ENCODE data around the gene MACROD1.

Gene MACROD1

GRCh38 chr11:64131683-64132190 is 34.2 kb downstream of the MACROD1 start:
- Mint-ChIP-seq H3K4me1 (peaks cover 63% of the 10 kb centered on the region), H3K4me3 (no peak overlapping the region), H3K36me3 (ENCODE audit: low read depth) (no peaks in the 10 kb centered on the region), H3K27me3 (ENCODE audit: low read depth, poor library complexity) (peaks cover 44% of the 10 kb centered on the region), H3K27ac (no peak overlapping the region), H3K9me3 (no peaks in the 10 kb centered on the region)
- no peak for TF ChIP-seq CTCF (IDR thresholded peaks at IDR 0.05)
- DNase-seq: no peak

GRCh38 chr11:64130618-64131017 is 35.3 kb downstream of the MACROD1 start:
- peaks cover 63% of the 10 kb centered on the region for H3K4me1 Mint-ChIP-seq
- H3K9me3 Mint-ChIP-seq: no peaks in the 10 kb centered on the region
- H3K4me3 Mint-ChIP-seq: no peak overlapping the region
- no peaks in the 10 kb centered on the region for H3K36me3 Mint-ChIP-seq (ENCODE audit: low read depth)
- no peak for DNase-seq
- no peak for TF ChIP-seq CTCF (IDR thresholded peaks at IDR 0.05)
- H3K27ac Mint-ChIP-seq: no peak overlapping the region
- peaks cover 46% of the 10 kb centered on the region for H3K27me3 Mint-ChIP-seq (ENCODE audit: low read depth, poor library complexity)

GRCh38 chr11:64129403-64129802 is 36.5 kb downstream of the MACROD1 start:
- no peak overlapping the region for H3K4me3 Mint-ChIP-seq
- H3K27ac Mint-ChIP-seq: no peak overlapping the region
- TF ChIP-seq CTCF (IDR thresholded peaks at IDR 0.05): no peak
- peaks cover 45% of the 10 kb centered on the region for H3K27me3 Mint-ChIP-seq (ENCODE audit: low read depth, poor library complexity)
- DNase-seq: no peak
- no peaks in the 10 kb centered on the region for H3K36me3 Mint-ChIP-seq (ENCODE audit: low read depth)
- H3K4me1 Mint-ChIP-seq: peaks cover 56% of the 10 kb centered on the region
- no peaks in the 10 kb centered on the region for H3K9me3 Mint-ChIP-seq

- no peak for DNase-seq
- Mint-ChIP-seq H3K27ac (no peak overlapping the region), H3K36me3 (ENCODE audit: low read depth) (no peaks in the 10 kb centered on the region), H3K4me1 (peaks cover 50% of the 10 kb centered on the region), H3K27me3 (ENCODE audit: low read depth, poor library complexity) (peaks cover 40% of the 10 kb centered on the region), H3K9me3 (no peaks in the 10 kb centered on the region), H3K4me3 (no peak overlapping the region)
- no peak for TF ChIP-seq CTCF (IDR thresholded peaks at IDR 0.05)
These were observed 37.5 kb downstream of the MACROD1 start for GRCh38 chr11:64128255-64129006.

- Mint-ChIP-seq H3K9me3 (no peaks in the 10 kb centered on the region), H3K36me3 (ENCODE audit: low read depth) (no peaks in the 10 kb centered on the region), H3K27me3 (ENCODE audit: low read depth, poor library complexity) (peaks cover 33% of the 10 kb centered on the region), H3K4me1 (peaks cover 49% of the 10 kb centered on the region), H3K27ac (no peak overlapping the region), H3K4me3 (no peak overlapping the region)
- TF ChIP-seq CTCF (IDR thresholded peaks at IDR 0.05): no peak
- no peak for DNase-seq
These were observed 38.4 kb downstream of the MACROD1 start for GRCh38 chr11:64127267-64128072.

Measured in nephron progenitor cell (in vitro differentiated cells).